Measurements from ENCODE around the gene RTEL1.

GRCh38 chr20:63708301-63709148, 50.4 kb downstream of the RTEL1 start:
- TF ChIP-seq ZFP3 (CRISPR knock-in tag; IDR thresholded peaks at IDR 0.05) (no peak), CSDC2 (CRISPR knock-in tag; IDR thresholded peaks at IDR 0.05) (no peak), RARB (CRISPR knock-in tag; IDR thresholded peaks at IDR 0.05) (no peak)

Measured in SK-N-SH treated with all-trans-retinoic acid at 6 μM for 48 hours (cell line).